ENCODE measurements around the gene SLC46A1.

DNA sequence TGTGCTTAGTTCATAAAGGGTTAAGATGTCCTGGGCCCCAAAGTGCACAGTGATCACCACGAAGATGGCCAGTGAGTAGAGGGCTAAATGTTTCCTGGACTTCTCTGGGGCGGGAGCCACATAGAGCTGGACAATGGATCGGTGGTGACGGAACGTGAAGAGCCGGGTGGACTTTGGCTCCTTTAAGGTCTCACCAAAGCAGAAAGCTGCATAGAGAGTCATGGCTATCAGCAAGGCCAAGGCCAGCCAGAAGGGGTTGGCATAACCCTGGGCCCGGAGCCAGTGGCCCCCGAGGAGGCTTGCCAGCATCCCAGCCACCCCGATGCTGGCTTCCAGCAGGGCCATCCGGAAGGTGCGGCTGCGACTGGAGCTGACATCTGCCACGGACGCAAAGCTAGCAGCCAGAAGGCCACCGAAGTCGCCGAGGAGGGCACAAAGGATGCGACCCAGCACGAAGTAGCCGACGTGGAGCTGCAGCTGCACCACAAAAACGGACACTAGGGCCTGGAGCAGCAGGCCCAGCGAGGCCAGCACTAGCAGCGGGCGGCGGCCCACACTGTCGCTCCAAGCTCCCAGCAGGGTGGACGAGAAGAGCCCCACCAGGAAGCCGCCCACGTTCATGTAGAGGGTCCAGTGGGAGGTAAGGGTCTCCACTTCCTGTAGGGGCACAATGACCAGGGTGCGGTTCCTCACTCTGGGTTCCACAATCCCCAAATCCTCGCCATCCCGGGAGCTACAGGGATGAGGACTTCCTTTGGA is 1.0 kb downstream of the SLC46A1 start:
- TF ChIP-seq, protein P1, sequence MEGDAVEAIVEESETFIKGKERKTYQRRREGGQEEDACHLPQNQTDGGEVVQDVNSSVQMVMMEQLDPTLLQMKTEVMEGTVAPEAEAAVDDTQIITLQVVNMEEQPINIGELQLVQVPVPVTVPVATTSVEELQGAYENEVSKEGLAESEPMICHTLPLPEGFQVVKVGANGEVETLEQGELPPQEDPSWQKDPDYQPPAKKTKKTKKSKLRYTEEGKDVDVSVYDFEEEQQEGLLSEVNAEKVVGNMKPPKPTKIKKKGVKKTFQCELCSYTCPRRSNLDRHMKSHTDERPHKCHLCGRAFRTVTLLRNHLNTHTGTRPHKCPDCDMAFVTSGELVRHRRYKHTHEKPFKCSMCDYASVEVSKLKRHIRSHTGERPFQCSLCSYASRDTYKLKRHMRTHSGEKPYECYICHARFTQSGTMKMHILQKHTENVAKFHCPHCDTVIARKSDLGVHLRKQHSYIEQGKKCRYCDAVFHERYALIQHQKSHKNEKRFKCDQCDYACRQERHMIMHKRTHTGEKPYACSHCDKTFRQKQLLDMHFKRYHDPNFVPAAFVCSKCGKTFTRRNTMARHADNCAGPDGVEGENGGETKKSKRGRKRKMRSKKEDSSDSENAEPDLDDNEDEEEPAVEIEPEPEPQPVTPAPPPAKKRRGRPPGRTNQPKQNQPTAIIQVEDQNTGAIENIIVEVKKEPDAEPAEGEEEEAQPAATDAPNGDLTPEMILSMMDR (IDR thresholded peaks at IDR 0.05): no peak
- no peak for TF ChIP-seq EP300 (IDR thresholded peaks at IDR 0.05)
